Amniotic stem cell (primary cell): ENCODE results near the gene CAMKMT.

Experiments used
- DNase-seq: peaks from one replicate; lab custom pipeline; 2025; lab: John Stamatoyannopoulos, UW

Gene CAMKMT

DNA sequence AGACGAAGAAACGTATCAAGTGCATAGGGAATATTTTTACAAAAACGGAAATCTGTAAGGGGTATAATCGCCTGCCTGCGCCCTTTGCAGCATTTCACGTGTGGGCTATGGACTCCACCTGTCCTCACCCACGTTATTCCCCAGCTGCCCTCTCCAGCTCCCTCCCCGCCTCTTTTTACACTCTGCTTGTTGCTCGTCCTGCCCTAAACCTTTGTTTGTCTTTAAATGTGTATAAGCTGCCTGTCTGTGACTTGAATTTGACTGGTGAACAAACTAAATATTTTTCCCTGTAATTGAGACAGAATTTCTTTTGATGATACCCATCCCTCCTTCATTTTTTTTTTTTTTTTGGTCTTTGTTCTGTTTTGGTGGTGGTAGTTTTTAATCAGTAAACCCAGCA is 410.4 kb downstream of the CAMKMT start:
- DNase-seq: no peak

DNA sequence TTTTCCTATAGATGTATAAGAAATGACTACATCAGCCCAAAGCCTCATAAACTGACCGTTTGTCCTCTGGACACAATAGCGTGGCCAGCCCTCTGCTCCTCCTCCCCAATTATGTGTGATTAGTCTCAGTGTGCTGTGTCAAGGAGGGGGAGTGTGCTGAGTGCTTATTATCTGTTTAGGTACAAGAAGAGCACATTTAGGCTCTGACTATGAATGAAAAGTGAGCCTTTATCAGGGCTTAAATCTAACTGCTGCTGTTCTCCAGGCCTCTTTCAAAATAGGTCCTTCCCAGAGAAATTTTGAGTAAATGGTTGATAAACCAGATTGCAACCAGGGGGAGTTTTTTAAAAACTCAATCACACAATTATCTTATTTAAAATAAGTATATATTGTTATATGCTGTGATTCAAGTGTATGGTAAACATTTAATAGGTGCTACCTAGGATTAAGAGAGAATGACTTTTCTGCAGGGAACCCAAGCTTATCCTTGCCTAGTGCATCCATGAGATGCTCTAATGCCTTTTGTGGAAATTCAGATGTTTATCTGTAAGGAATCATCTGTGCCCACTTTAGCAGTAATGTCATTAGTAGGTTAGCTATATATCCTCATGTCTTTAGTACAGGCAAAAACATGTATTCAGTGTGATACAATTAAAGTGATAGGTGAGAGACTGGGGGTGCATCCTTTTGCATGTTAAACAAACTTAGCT is 411.1 kb downstream of the CAMKMT start:
- no peak for DNase-seq

DNA sequence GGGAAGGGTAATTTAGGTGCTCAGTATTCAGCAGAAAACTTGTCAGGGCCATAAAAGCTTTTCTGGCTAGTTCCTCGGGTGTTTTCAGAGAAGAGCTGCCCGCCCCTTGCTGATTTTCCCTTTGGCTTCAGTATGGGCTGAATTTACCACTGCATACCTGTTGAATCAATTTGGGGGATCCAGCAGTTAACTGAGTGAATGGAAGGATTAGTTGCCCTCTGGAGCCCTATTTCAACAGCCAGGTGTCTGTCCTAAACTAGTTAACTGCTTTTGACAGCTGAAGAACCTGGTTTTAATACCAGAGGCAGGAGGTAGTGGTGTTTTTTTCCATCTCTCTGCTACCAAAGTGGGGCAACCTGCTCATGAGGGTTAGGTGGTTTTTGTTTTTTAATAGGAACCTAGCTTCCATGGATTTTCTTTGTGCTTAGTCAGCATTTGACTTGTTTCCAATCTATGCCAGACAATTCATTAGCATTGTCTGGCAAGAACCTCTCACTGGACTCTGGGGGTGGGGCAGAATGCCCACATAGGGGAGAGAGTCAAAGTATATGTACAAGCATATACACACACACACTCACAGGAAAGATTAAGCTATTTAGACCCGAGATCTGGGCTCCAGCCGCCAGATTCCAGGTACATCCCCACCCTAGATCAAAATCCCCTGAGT is 413.2 kb downstream of the CAMKMT start:
- DNase-seq: no peak

DNA sequence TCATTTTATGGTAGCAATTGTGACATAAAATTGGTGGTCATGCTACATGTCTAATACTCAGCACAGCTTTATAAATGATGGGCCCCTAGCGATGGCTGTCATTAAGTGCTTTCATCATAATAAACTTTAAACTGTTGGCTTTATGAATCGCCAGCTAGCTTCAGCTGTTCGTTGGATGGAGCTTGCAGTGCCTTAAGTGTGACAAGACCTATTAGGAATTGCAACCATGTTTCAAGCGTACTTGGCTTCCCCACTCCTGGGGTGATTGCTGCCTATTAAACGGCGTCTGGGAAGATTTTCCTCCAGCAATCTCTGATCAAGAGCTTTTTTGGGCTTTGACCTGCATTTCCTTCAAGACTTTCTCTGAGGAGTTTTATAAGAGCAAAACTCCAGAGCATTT is 415.3 kb downstream of the CAMKMT start:
- no peak for DNase-seq

DNA sequence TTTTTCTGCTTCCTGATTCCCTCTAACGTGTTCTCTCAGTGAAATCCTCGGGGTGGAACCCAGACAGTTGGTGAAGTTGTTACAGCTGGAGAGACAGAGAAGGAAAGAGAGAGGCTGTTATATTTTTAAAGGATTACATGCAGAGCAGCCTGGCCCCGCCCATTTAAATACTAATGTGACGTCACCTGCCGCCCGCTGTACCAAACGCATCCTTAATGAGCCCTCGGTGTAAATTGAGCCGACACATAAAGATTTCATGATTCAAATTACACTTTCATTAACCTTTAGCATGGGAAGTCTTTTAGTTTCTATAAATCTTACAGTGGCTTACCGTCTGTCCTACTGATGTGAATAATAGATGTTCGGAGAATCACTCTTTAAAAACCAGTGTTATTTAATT is 415.8 kb downstream of the CAMKMT start:
- DNase-seq: no peak

DNA sequence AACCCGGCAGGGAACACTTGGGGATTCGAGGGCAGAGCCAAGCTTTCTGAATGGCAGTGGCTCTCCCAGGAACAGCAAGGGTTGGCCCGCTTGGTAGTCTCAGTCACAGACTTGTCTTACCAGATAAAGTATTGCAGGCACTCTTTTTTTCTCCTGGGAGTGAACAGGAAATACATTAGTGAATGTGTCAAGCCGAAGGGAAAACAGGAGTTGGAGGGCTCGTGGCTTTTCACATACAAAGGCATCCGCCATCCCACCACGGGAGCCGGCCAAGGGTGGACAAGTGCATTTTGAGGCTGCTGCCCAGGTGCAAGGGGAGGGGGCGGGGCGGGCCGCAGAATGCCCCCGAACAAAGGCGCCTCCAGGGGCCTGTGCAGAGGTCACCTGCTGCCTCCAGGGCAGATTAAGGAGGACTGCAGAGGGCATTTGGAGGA is 416.5 kb downstream of the CAMKMT start:
- DNase-seq: no peak

DNA sequence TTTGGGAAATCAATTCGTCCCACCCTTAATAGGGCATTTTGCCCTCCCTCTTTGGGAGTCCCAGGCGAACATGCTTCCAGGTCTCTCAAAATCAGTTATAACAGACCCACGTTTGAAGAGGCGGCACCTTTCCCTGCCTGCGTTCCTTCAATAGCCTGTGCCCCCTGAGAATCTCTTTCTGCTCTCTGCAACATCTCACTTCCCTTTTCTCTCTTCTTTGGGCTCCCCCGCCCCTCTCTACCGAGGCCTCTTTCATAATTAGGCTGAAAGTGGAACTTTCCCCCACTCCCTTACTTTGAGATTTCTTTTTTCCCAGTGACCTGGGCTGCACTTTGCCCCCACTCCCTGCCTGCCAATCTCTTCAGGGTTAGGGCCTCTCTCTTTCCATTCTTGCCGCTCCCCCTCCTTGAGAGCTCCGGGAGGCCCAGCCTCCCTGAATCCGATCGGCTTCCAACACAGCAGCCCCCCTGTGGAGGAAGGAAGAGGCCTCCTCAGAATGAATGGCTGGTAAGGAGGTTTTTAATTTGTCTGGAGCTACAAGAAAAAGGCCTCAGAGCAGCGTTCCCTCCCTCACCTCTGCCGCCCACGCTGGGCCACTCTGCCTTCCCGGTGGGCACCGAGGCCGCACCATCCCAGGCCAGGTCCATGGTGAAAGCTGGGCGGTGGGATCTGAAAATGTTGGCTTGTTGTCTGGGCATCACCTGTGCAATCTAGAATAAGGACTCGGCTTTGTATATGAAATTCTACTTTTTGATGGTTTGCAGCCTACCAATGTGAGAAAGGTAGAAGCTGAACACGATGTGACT is 417.1 kb downstream of the CAMKMT start:
- DNase-seq: no peak

DNA sequence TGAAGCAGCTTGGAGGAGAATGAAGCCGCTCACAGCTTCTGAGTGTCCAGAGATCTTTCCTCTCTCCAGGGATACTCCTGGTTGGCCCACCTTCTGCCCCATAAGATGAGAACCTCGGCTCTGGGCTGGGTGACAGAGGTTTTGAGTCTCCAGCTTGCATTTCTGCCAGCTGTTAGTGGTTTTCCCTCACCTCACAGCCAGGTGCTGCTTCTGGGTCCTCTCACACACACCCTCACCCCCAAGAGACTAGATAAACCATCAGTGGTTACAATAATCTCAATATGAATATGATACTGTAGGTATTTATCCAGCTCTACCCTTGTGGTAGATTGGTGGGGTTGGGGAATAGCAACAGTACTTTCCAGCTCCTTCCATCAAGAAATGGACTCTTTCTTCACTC is 418.0 kb downstream of the CAMKMT start:
- no peak for DNase-seq

DNA sequence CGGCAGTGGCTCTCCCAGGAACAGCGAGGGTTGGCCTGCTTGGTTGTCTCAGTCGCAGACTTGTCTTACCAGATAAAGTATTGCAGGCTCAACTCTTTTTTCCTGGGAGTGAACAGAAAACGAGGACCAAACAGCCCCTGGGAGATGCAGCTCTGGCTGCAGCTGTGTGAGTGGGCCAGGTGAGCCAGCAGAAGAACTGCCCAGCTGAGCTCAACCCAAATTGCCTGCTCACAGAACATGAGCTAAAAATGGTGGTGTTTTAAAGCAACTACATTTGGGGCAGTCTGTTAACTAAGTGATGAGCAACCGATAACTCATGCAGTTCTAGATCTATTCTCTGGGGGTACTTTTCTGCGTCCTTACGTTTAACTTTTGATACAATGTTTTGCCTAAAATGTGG is 418.7 kb downstream of the CAMKMT start:
- no peak for DNase-seq

DNA sequence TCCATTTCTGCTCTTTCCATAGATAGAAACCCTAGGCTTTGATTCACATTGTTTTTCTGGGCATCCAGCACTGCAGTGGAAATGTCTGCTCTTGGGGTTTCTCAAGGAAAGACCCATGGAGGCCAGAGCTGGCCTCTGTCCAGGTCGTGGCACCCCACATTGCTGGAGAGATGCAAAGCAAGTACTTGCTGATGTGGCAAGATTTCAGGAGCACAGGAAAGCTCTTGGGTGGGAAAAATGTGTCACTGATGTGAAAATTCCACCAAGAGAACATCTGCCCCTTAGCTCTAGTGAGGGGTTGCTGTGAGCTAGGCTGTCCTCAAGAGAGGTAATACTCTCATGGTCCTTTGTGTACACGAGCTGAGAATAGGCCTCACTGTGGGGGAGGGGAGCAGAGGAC is 423.7 kb downstream of the CAMKMT start:
- DNase-seq: no peak

DNA sequence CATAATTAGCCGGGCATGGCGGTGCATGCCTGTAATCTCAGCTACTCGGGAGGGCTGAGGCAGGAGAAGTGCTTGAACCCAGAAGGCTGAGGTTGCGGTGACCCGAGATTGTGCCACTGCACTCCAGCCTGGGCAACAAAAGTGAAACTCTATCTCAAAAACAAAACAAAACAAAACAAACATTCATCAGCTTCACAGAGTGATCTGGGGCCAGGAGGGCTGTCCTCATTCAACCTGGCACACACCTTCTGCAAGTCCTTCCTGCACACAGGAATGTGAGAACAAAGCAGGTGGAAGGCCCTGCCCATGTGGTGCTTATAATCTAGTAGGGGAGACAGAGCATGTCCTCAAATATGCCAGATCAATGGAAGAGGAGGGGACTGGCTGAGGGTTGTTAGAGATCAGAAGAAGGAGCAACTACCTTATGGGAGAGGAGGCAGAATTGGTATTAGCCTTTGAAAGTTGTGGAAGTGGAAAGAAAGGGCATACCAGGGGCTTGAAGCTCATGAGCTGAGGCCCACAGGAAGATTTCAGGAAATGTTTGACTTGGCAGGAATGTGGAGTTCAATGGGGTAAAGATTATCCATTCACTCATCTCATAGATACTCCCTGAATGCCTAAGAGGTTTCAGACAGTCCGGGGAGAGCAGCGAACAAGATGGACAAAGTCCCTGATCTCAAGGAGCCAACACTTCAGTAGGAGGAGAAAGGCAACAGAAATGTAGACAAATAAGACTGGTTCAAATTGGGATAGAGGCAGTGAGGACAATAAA is 424.5 kb downstream of the CAMKMT start:
- DNase-seq: no peak

DNA sequence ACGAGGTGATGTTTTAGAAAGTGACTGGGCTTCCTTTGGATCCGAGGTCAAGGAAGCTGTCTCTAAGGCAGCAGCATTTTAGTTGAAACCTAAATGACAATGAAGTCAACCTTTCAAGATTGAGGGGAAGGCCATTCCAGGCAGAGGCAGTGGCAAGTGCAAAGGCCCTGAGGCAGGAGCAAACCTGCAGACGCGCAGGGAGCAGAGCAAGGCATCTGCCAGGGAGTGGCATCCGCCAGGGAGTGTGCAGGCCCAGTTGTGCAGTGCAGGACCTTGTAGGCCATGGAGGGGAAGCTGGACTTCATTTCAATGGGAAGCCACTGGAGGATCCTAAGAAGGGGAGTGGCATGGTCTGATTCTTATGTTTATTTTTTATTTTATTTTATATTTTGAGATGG is 425.1 kb downstream of the CAMKMT start:
- DNase-seq: no peak

DNA sequence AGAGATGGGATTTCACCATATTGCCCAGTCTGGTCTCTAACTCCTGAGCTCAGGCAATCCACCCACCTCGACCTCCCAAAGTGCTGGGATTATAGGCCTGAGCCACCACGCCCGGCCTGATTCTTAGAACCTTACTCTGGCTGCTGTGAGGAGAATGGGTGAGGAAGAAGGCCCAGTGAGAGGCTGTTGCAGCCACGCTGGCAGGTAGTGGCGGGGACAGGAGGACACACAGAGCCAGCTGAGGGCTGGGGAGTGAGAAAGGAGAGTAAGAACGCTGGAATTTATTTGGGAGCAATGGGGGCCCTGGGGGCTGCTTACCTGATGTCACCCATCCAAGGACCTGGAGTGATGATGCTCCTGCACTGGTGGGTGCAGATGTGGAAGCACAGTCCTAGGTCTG is 425.9 kb downstream of the CAMKMT start:
- no peak for DNase-seq

DNA sequence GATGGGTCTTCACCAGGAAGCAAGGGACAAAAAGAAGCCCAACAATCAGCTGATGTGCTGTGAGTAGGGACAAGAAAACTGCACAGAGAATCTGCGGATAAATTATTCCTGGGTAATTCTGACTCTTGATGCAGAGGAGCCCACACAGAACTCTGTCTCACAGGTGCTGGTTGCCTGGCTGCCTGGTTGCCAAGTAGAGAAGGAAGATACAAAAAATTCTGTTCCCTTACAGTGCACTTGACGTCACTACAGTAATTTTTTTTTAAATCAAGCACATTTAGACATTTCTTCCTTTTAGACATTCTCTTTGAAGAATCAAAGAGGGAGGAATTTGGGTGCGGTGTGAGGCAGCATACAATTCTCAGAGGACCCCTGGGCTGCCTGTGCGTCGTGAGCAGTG is 427.7 kb downstream of the CAMKMT start:
- no peak for DNase-seq

DNA sequence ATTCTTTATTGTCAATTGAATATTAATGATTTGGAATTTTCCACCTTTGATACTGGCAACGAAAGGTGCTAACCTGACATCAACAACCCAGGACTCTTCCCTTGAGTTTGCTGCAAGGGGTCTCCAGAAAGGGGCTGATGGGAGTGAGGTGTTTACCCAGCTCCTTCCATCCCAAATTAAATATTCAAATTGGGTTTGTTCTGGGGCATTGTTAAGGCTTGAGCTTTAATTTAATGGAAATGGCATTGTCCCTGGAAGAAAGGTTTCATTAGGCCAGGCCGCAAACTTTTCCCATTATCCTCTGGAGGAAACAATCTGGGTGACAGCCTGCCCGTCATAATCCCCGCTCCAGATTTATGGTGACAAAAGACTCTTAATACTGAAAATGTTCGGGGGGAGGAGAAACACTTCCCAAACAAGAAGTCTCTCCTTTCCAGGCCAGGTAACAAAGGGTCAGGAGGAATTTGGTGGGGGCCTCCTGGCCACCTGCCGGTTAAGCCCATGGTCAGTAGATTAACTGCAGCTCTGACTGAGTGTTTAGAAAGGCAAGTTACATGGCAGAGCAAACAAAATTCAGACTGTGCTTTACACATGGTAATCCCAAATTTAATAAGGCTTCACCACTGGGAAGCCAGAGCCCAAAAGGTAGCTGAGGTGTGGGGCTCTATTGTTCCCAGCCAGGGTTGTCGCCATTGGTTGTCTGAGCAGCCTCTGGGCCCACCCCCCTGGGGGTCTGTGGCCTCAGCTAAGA is 428.4 kb downstream of the CAMKMT start:
- no peak for DNase-seq

DNA sequence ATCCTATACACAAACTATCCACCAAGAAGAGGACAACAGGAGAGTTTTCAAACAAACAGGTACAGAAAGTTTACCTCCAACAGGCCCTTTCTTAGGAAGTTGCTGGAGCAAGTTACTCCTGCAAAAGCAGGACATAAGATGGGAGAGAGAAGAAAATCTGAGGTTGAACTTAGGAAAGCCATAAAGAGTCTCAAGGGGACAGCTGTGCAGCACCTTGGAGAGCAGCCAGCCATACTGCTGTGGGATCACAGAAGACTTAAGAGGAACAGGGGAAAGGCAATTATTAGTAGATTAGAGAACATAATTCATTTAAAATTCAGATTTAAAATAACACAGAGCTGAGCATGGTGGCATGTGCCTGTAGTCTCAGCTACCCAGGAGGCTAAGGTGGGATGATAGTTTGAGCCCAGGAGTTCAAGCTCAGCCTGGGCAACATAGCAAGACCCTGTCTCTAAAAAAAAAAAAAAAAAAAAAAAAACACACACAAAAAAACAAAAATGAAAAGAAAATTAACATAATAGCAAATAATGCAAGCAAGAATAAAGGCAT is 431.6 kb downstream of the CAMKMT start:
- DNase-seq: no peak

DNA sequence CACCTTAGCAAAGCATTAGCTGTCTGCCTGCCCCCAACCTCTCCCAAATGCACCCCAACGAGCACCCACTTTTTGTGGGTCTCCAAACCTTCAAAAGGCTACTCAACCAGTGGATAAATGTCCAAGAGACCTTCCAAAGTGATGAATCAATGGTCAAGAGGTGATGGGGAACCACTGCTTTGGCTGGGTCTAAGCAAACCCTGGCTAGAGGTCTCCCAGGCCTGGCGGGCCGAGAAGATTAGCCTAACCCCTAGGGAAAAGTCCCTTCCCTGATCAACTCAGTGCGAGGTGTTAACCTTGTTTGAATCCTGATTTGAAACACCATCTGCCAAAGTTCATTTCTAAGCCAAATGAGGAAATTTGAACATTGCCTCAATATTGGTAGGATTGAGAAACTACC is 435.0 kb downstream of the CAMKMT start:
- DNase-seq: no peak

DNA sequence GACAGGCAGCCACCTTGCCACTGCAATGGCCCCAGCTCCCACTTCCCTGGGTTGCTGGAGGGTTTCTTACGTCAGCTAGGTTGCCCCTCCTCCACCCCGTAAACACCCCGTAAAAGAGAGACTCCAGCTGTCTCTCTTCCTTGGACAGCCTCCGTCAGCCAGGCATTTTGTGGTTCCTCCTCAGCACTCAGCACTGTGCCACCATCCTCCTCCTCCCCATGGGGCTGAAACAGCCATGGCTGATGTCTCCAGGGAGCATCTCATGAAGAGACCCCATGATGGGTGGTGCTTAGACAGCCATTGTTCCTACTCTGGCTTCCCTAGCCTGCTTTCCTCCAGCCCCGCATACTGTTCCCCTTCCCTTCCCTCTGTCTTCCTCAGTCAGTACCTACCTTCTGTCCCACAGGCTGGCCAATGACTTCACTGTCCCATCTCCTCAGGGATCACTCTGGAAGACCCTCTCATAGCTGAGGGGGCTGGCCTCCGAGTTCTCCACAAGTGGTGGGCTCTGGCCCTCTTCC is 436.5 kb downstream of the CAMKMT start:
- DNase-seq: no peak

DNA sequence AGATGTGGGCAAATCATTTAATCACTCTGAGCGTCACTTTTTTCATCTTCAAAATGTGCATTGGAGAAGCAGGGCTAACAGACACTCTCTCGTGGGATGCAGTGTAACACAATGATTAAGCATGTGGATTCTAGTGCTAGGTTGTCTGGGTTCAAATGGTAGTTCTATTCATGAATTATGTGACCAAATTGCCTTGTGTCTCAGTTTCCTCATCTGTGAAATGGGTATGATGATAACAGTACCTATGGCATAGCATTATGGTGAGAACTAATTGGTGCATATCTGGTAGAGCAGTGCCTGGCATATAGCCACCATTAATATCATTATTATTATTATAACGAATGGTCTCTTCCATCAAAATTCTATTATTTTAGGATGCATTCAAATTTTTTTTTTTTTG is 437.4 kb downstream of the CAMKMT start:
- DNase-seq: no peak

DNA sequence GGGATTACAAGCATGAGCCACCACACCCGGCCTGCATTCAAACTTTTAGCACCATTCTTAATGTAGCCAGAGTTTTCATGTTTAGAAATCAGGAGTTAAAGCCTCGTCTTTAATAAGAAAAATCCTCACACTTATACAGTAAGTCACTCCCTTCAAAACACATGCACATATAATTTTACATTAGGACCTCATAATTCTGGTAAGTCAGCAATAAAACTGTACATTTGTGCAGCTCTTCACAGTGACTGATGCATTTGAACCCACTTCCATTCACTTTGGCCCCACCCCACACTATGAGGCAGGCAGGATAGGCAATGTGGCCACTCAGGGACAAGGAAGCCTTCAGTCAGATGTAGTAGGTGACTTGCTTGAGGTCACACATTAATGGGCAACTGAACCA is 438.0 kb downstream of the CAMKMT start:
- no peak for DNase-seq

DNA sequence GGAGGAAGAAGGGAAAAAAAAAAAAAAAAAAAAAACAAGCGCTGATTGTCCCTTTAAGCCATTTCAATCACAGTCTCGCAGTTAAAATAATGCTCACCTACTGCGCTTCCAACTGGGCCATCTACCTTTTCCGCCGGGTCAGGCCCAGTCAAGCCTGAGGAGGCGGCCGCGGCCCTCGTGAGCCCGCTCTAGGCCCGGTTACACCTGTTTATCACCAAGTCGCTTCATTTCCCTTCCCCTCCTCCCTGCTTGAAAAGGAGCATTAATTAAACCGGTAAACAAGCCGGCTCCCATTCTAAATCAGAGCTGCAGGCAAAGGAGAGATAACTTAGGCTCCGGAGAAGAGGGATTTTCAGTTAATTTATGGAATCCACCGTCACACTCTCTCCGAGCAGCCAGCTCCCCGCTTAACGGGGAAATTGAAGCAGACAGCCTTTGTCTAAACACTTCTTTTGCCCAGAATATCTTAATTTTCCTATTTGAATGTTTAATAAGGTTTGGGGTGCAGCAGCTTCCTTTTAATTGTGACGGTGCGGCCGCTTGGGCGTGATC is 439.6 kb downstream of the CAMKMT start:
- no peak for DNase-seq
